Stimulated activated CD8-positive, alpha-beta memory T cell treated with anti-CD3 and anti-CD28 coated beads, Interleukin-12 subunit alpha, Interleukin-12 subunit beta, amount 100 ng/mL, for 24 hours (primary cell): Measurements from ENCODE around the gene FOXN4.

Experiments
- DNase-seq: peaks from one replicate; pipeline ENCODE4 v3.0.0-alpha.2; 2020; ENCODE audit errors: extremely low read depth

FOXN4 gene

DNA sequence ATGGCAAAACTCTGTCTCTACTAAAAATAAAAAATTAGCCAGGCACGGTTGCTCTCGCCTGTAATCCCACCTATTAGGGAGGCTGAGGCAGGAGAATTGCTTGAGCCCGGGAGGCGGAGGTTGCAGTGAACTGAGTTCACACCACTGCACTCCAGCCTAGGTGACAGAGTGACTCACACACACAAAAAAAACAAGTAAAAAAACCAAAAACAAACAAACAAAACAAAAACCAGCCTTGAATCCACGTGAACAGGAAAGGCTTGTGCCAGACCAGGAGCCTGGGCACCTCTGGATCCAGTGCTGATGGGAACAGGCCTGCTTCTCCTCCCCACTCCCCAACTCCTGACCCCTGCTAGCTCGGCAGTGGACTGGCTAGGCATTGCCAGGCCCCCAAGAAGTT, 3.5 kb downstream of the FOXN4 start:
- no peak for DNase-seq

DNA sequence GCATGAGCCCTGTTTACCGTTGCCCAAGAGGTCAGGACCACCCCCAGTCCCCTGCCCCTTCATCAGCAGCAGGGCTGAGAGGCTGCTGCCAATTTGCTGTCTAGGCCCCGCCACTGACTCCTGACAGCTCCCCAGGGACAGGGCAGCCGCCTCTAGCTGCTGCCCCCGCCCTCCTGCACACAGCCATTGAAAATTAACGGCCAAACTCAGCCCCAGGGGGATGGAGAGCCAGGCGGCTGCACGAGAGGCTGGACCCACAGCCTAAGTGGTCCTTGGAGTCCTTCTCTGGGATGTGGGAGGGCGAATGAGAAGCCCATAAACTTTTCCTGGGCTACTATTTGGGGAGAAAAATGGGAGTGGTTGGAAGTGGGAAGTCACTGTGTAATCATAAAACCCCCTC, 4.6 kb downstream of the FOXN4 start:
- DNase-seq = no peak

DNA sequence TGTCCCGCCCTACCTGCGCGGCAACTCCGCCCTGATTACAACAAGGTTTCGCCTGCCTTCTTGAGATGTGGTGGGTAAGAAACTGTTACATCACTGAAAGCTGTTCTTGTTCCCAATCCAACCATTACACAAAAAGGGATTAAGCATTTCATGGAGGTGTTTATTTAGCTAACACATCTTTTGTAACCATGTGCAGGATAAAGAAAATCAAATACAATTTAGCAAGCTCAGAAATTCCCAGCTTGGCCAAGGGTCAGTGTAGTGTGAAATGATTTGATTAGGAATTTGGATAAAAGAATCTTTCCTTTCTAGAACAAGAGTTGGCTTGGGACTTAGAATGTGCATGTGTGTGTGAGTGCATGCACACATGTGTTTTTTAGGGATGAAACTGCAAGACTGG, 6.3 kb downstream of the FOXN4 start:
- no peak for DNase-seq

DNA sequence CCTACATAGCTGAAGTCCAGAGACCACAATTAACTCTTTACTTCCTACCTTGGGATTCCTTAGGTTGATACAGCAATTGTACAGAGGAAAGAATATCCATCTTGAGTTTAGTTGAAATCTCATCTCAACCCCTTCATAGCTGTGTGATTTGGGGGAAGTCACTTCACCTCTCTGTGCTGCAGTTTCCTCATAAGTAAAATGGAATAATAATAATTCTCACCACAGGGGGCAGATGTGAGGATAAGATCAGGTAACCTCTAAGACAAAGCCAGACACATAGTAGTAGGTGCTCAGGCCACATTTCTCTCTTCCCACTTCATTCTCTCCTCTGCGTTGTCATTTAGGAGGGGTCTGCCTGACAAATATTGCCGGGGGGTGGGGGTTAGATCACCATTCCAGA, 6.7 kb downstream of the FOXN4 start:
- no peak for DNase-seq

DNA sequence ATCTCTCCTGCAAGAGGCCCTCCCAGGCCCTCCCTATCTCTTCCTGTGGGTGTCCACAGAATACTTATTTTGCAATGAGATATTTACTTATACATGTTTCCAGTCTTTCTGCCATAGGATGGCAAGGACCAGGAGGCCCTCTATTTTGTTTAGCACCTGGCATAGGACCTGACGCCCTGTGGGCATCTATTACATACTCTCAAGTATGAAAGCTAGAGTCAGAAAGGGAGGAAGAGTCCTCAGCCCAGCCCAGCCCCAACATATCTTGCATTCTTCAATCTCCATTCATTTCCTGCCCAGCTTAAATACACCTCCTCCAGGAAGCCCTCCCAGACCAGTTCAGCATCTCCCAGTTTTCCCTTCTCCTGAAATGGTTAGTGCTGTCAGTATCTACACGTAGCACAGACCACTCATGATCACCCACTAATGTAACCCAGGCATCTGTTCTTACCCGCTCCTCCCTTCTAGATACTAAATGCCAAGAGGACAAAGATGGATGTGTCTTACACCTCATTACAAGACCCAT, 7.4 kb downstream of the FOXN4 start:
- DNase-seq = no peak

DNA sequence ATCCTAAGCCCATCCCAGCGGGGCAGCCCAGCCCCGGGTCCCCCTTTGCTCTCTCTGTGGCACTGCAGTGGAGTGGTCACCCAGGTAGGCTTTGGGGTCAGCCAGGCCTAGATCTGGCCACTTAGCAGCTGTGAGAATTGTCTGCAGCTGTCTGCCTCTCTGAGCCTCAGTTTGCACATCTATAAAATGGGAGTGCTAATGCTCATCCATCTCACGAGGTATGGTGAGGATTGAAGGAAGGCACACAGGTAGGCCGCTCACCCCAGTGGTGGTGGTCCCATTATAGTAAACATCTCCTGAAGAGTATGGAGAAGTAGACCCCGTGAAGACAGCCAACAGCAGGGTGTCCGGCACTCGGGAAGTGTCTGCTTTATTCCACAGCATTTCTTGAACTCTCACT, 9.2 kb downstream of the FOXN4 start:
- no peak for DNase-seq

DNA sequence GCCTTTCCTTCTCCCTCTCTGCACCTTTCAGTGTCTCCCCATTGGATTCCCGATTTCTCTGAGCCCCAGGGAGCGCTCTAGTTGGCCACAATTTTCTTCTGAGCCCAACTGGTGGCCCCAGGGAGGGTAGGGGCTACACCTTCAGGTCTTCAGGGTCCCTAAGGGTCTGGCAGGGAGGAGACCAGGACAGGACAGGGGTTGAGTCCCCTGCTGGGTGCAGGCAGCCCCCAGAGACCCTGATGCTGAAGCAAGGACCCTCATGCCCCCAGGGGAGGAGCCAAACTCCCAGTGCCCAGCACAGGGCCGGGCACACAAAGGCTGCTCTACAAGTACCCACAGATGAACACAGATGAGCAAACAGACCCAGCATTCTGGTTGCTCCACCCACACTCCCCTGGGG, 12.7 kb downstream of the FOXN4 start:
- no peak for DNase-seq

DNA sequence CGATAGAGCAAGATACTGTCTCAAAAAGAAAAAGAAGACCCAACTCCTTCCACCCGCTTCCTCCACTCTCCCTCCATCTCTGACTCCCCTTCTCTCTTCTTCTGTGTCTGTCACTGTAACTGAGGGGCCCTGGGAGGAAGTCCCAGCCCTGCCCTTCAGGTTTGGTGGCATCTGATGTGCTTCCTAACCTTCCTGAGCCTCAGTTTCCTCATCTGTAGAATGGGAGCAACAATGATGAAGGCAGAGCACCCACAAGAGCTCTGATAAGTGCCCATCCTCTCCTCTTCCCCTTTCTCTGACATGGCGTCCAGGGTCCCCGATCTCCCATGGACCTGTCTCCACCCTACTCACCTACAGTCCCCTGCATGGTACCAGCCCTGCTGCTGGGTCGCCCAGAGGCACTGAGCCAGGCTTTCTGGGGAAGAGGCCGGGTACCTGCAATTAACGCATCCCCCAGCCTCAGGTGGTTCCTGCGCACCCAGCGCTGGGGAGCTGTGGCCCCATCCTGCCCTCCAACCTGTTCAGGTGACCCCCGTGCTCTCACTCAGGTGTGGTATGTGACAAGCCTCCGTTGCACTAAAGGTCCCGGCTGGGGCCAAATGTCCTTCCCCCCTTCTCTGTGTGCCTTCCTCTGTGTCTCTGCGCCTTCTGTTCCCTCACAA, 13.2 kb downstream of the FOXN4 start:
- DNase-seq = no peak

DNA sequence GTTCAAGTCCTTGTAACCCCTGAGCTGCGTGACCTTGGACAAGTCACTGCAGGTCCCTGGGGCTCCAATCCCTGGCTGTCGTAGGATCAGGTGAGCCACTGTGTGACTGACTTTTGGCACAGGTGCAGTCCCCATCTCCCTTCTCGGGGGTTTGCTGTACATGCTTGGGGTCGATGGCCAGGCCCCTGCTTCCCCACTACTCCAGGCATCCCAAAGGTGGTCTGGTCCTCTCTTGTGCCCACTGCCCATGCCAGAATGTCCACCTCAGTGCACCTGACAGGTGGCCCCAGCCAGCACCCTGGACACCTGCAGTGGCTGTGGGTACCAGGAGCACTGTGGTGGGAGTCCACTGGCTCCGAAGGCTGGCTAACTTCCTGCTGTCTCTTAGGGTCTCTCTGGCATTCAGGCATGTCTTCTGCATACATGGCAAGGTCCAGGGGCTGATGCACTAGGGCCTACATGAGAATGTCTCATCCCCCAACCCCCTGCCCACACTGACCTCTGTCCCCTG, 14.7 kb downstream of the FOXN4 start:
- DNase-seq = no peak

DNA sequence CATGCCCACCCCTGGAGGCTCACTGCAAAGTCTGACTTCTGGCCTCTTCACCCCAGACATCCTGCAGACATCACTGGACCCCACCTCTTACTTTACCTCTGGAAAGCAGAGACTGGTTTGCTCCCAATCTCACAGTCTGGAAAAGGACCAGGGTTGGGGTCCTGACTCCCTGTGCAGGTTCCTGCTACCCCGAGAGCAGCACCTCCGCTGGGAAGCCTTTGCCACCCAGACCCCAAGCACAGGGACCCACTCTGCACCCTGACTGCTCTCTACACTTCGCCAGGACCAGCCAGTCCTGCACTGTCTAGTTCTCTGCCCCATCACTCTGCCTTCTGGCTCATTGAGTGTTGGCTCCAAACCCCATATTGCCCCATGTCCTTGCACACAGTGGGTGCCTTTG, 16.0 kb downstream of the FOXN4 start:
- no peak for DNase-seq

DNA sequence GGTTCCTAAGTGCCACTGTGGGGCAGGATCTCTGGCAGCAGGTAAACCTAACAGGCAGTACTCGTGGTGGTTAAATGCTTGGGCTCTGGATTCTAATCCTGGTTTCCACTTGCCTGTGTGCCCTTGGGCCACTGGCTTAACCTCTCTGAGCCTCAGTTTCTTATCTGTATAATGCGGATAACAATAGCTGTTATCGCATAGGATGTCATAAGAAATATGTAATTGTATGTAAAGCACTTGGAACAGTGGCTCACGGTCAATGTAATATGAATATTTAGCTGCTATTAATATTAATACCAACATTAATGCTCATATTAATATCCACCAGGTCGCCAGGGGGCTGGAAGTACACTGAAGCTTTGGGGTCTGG, 16.8 kb downstream of the FOXN4 start:
- no peak for DNase-seq

DNA sequence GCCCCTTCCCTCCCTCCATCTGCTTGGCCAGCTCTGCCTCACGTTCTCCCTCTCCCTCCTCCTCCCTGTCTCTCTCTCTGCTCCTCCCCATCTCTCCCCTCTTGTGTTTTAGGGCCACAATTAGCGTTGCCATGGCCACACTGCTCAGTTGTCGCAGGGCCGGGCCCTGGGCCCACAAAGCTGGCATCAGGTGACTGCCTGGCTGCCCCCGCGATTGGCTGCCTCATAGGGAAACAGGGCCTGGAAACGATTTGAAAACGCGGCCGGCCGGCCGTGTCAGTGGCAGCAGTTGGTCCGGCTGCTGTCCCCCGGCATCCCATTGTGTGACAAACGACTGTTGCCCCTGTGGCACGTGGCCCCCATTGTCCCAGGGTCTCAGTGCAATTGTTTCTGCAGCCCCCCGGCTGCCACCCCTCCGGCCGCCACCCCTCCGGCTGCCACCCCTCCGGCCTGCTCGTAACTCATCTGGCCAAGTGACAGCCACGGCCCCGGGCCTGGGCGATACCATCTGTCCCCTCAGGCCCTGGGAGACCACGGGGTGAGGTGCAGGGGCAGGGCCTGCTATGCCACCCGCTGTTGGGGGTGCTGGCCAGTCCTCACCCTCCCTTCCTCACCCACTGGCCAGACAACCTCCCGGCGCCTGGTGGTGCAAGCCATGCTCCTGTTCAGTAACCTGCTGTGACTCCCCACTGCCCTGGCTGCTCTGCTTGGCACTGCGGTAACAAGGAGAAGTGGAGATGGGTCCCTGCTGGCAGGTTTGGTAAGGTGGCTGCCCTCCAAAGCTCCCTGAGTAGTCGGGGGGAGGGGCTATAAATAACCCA, 17.4 kb downstream of the FOXN4 start:
- no peak for DNase-seq

DNA sequence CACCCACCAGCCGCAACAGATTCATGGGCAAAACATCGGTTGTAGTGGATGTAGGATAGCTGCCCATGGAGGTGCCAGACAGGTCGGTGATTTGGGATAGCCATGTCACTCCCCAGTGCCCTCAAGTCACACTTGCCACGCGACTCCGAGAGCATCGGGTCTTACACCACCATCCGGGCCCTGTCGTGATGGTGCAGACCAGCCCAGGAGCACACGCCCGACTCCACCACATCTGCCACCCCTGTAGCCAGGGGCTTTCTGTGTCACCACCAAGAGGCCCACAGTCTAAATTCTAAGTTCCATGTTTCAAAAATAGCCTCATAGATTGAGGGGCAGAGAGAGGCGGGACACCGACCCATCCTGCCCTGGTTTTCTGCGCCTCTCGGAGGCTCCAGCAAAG, 18.0 kb downstream of the FOXN4 start:
- no peak for DNase-seq

DNA sequence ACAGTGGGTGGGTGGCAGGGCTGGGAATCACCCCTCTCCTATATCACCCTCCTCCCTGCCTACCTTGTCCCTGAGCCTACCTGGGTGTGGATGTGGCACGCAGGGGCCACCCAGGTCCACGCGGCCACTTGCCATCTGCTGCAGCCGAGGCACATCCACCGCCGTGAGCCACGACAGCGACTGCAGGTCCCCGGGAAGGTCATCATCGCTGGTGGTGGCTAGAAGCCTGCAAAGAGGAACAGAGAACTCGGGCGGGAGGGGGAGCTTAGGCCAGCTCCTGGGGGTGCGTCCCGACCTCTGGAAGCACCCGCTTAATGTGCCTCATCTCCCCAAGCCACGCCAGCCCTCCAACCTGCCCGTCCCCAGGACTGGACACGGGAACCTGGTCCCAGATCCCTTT, 19.0 kb downstream of the FOXN4 start:
- DNase-seq = no peak

DNA sequence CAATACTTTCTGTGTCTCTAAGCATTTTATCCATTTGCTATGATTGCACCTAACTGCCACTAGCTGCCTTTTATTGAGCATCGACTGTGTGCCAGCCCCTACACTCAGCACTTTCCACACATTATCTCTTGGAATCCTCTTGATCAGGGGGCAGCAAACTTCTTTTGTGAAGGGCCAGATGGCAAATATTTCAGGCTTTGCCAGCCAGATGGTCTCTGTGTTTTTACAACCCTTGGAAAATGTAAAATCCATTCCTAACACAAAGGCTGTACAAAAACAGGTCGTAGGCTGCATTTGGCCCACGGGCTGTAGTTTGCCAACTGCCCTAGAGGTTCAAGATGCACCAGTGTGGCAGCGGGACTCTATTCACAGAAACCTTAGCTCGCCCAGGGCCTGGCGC, 19.5 kb downstream of the FOXN4 start:
- no peak for DNase-seq

DNA sequence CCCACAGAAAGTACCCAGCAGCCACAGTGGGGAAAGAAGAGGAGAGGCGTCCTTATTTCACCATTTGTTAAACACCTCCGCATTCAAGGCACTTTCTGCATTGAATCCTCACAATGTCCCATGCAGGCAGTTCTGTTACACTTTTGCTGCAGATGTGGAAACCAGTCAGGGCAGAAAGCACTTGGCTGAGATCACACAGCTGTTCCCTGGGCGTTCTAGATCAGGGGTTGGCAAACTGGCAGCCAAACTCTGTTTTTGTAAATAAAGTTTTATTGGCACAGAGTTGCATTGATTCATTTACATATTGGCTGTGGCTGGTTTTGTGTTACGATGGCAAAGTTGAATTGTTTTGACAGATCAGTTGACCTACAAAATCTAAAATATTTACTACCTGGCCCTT, 20.1 kb downstream of the FOXN4 start:
- no peak for DNase-seq

DNA sequence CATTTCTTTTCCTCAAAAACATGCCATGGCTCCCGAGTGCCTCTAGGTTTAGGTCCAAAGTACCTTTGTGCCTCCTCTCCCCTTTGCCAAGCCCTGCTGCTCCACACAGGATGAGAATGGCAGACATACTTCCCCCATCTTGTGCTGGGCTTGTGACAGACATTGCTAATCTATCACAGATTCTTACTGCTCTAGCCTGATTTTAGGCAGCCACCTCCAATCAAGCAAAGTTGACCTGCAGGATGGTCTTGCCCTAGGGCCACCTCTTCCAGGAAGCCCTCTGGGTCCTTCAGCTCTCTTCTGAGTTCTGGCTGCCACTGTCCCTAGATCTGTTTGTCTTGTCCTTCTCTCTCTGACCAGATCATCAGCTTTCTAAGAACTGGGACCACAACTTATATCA, 20.5 kb downstream of the FOXN4 start:
- DNase-seq = no peak

DNA sequence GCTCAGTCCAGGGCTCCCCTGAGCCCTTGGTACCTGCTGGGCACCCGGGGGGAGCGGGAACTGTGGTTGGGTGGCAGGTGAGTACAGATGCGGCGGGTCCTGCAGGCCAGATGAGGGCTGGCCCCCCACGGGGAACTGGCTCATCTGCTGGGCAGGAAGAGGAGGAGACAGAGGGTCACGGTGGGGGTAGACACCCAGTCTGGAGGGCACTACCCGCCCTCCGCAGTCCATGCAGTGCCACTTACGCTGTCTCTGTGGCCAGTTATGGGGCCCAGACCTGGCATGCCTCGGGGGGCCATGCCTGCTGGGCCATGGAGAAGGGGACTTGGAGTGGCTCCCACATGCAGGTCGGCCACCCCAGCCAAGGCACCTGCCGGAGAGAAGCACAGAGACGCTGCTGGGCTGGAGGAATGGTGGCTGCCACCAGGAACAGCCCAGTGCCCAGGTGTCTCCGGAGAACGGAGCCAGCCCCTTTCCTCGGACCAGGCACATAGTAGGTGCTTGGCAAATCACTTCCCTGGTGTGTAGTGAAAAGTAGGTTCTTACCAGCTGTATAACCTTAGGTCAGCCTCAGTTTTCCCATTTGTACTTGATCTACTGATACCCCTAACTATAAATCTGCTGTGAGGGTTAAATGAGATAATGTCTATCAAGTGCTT, 21.1 kb downstream of the FOXN4 start:
- DNase-seq = no peak

DNA sequence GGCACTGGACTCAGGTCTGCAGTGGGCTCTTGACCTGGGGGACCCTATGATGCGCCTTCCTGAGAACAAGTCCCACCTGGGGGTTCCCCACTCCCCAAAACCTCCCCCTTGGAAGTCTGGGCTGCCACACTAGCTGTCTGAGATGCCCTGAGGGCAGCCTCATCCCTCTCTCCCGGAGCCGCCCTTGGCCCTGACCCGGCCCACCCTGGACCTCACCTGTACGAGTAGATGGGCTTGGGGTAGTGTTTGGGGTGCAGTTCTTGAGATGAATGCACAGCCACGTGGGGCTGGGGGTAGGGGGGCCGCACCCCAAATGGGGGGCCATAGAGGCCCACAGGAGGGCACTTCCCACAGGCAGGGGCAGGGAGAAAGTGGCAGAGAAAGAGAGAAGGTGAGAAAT, 21.9 kb downstream of the FOXN4 start:
- DNase-seq = no peak

DNA sequence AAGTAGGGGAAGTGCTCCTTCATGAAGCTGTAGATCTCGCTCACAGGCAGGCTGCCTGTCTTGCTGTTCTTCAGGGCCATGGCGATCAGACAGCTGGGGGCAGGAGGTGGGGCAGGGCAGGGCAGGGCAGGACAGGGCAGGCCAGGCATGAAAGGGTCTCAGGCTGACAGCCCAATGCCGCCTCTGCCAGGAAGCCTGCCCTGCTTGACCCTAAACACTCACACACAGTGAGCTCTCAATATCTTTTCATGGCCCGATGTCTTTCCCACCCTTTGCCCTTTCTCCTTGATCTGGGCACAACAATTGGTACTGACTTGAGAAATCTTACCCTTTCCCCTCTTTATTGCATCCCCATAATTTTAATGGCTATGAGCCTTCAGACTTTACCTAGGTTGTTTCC, 22.4 kb downstream of the FOXN4 start:
- no peak for DNase-seq

DNA sequence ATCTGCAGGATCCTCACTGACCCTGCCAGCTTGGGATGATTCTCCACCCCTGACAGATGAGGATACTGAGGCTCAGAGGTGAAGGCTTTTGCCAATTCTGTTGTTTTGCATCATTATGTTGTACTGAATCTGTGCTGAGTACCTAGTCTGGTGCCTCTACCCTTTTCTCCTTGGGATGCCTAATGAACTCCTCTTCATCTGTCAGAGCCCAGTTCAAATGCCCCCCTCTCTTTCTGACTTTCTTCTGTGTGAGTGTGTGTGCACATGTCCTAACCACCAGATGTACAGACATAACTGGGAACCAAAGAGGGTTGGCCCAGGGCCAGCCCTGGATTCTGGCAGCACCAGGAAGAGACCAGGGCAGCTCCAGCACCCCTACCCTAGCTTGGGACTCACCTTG, 22.8 kb downstream of the FOXN4 start:
- DNase-seq = no peak

DNA sequence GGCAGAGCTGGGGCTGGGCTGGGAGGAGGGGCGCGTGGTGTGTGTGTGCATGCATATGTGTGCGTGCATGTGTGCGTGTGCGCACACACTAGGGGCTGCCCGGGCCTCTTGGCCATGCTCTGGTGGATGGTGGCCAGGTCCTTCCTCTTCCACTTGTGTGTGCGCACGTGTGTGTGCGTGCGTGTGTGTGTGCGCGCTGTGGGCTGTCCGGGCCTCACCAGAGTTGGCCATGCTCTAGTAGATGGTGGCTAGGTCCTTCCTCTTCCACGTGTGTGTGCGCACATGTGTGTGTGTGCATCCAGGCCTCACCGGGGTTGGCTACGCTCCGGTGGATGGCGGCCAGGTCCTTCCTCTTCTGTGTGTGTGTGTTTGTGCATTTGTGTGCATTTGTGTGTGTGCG, 24.7 kb downstream of the FOXN4 start:
- DNase-seq = no peak

DNA sequence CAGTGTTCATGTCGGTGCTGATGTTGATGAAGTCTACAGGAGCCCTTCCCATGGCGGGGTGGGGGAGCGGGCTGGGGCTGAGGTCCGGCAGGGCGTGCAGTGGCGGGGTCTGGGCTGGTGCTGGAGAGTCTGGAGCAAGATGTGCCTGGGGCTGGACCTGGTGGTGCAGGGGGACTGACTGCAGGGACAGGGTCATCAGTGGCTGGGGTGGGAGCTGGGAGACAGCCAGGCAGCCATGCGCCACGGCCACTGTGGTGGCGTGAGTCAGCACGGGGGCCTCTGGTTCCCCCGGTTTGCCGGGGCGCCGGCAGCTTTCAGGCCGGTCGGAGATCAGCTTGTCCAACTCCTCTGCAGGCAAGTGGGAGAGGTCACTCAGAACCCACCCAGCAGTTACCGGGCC, 27.6 kb downstream of the FOXN4 start:
- no peak for DNase-seq
